ENCODE measurements around the gene MAN2B2. TPM values are rescaled to one million over a fixed set of nuclear protein-coding genes. Genes with fewer than 3 reads are reported as not detected.
A peak's percentile ranks its signal among the peaks of the same experiment; 100 is the strongest.

Gene MAN2B2
- total and polyA plus RNA-seq, 2 of the 8 experiments (the other 6 are each of a cell fraction or from before 2014, with no cell fraction given): 3.3 to 4.0 TPM

- 0 out of 4 replicates have a peak, but pooled peaks have one; percentile 68 to 72 for TF ChIP-seq SIN3A (conservative IDR thresholded peaks at IDR 0.05 in 1 of 2, IDR thresholded peaks at IDR 0.05 in 1 of 2; ENCODE audit: low read depth in 1 of 2, low read length in 2 of 2)
- TF ChIP-seq TAF1 (IDR thresholded peaks at IDR 0.05; ENCODE audit: low read depth, low read length): 0 out of 2 replicates have a peak, but pooled peaks have one; percentile 43
- peak; percentile 71 for TF ChIP-seq KDM4A (IDR thresholded peaks at IDR 0.05; ENCODE audit: low read depth, low read length, severe bottlenecking)
- 0 out of 4 replicates have a peak, but pooled peaks of 1 of the 3 experiments have one; percentile 9 for TF ChIP-seq CTCF (IDR thresholded peaks at IDR 0.05; ENCODE audit: control extremely low read depth in 1 of 3, insufficient read depth in 1 of 3, low read depth in 1 of 3, low read length in 3 of 3)
- TF ChIP-seq CTBP2 (IDR thresholded peaks at IDR 0.05; ENCODE audit: borderline replicate concordance, insufficient read depth, insufficient read length, low read length): no peak
- TF ChIP-seq POLR2AphosphoS5 (IDR thresholded peaks at IDR 0.05; ENCODE audit: low read depth, low read length): 0 out of 2 replicates have a peak, but pooled peaks have one; percentile 30
Observed at GRCh38 chr4:6574747-6575502, at the start of gene MAN2B2 (continued).

All from H1 (cell line).